OCI-LY7 (cell line): ENCODE measurements around the gene PPP1R3G. TPM values are rescaled to one million over a fixed set of nuclear protein-coding genes. Genes with fewer than 3 reads are reported as not detected.
A peak's percentile ranks its signal among the peaks of the same experiment; 100 is the strongest.

Experiments
- BruUV-seq: library from RNA; stranded (reverse); fragments of 400-500 nt; replicated peaks from 2 replicates; lab custom pipeline; 2021; lab: Mats Ljungman, UMichigan
- CTCF ChIA-PET: fragments of 300-600 bp; sonication (Branson Sonifier 250); formaldehyde crosslinking; loops from one replicate; lab custom pipeline; 2022; ENCODE audit warnings: antibody characterized with exemption; ENCODE audit not compliant: unreplicated experiment; lab: Charles Lee
- POLR2A ChIA-PET: fragments of 300-600 bp; sonication (Branson Sonifier 250); formaldehyde crosslinking; loops from one replicate; lab custom pipeline; 2022; ENCODE audit warnings: antibody characterized with exemption; lab: Charles Lee
- DNase-seq: peaks from one replicate; pipeline ENCODE4 v3.0.0-alpha.2; 2015; ENCODE audit warnings: low spot score
- H2AFZ ChIP-seq: fragments of 200-600 bp; sonication (generic), shearing (Covaris generic); 2 replicates; pipeline ENCODE4 v1.6.1; 2014; ENCODE audit warnings: mild to moderate bottlenecking, antibody characterized with exemption, low read length, moderate library complexity
- H3K27ac ChIP-seq: fragments of 200-600 bp; sonication (generic); 2 replicates; pipeline ENCODE4 v1.5.1; 2014; ENCODE audit warnings: mixed run types, low read depth, mild to moderate bottlenecking, moderate library complexity, low read length, inconsistent platforms; ENCODE audit not compliant: poor library complexity, severe bottlenecking
- H3K36me3 ChIP-seq: fragments of 200-600 bp; sonication (generic); 2 replicates; pipeline ENCODE4 v1.6.1; 2014; ENCODE audit warnings: mild to moderate bottlenecking, antibody characterized with exemption, low read length, moderate library complexity, mixed read lengths; ENCODE audit not compliant: insufficient read depth
- H3K4me1 ChIP-seq: fragments of 200-600 bp; sonication (generic); 2 replicates; pipeline ENCODE4 v1.5.1; 2014; ENCODE audit warnings: mild to moderate bottlenecking, low read length; ENCODE audit not compliant: insufficient read depth, poor library complexity, severe bottlenecking
- H3K4me2 ChIP-seq: fragments of 200-600 bp; sonication (generic); 2 replicates; pipeline ENCODE4 v1.6.1; 2014; ENCODE audit warnings: mild to moderate bottlenecking, low read length
- H3K4me3 ChIP-seq: fragments of 200-600 bp; sonication (generic); 2 replicates; pipeline ENCODE4 v1.5.1; 2014; ENCODE audit warnings: mild to moderate bottlenecking, low read depth, low read length; ENCODE audit not compliant: poor library complexity, severe bottlenecking
- H3K79me2 ChIP-seq: fragments of 200-600 bp; sonication (generic); 2 replicates; pipeline ENCODE4 v1.6.1; 2016; ENCODE audit warnings: low read depth, mild to moderate bottlenecking, low read length, moderate library complexity, mixed read lengths; ENCODE audit not compliant: insufficient read depth
- H3K9me2 ChIP-seq: fragments of 200-600 bp; sonication (generic); 2 replicates; pipeline ENCODE4 v1.6.1; 2016; ENCODE audit warnings: mild to moderate bottlenecking, low read length, mixed read lengths; ENCODE audit not compliant: insufficient read depth
- H3K9me3 ChIP-seq: fragments of 200-600 bp; sonication (generic); 2 replicates; pipeline ENCODE4 v1.6.1; 2014; ENCODE audit warnings: mild to moderate bottlenecking, mixed run types, low read length, mixed read lengths
- H4K20me1 ChIP-seq: fragments of 200-600 bp; sonication (generic); 2 replicates; pipeline ENCODE4 v1.6.1; 2014; ENCODE audit warnings: mild to moderate bottlenecking, antibody characterized with exemption, low read length, moderate library complexity, mixed read lengths; ENCODE audit not compliant: insufficient read depth
- EZH2phosphoT487 ChIP-seq: fragments of 200-600 bp; sonication (generic); IDR thresholded peaks from 2 replicates; pipeline ENCODE4 v1.6.1; 2018; ENCODE audit warnings: low read depth, borderline replicate concordance, mild to moderate bottlenecking, mixed run types, antibody characterized with exemption, low read length, moderate library complexity, mixed read lengths
- intact Hi-C: fragments of 100-400 bp; cut with micrococcal nuclease; formaldehyde crosslinking; loops from one replicate; pipeline ENCODE4 v1.10.0; 2022; ENCODE audit not compliant: unreplicated experiment
- total RNA-seq, 2 experiments: library from RNA; depleted of rRNA in 1 of 2; stranded (reverse); fragments of >200 nt in 1 of 2; shearing (Covaris generic) in 1 of 2; gene quantifications; 2 replicates each; pipeline ENCODE4 v1.2.3, GENCODE V29; 2014 to 2022
- TF ChIP-seq, protein P1 (sequence below): fragments of 200-600 bp; sonication (generic); conservative IDR thresholded peaks from 2 replicates; pipeline ENCODE4 v1.5.1; 2014; ENCODE audit warnings: mild to moderate bottlenecking, antibody characterized with exemption, low read length, moderate library complexity, mixed read lengths

The PPP1R3G gene
- total RNA-seq, 2 experiments from 2014 or later, result 0.10 to 0.13 TPM

DNA sequence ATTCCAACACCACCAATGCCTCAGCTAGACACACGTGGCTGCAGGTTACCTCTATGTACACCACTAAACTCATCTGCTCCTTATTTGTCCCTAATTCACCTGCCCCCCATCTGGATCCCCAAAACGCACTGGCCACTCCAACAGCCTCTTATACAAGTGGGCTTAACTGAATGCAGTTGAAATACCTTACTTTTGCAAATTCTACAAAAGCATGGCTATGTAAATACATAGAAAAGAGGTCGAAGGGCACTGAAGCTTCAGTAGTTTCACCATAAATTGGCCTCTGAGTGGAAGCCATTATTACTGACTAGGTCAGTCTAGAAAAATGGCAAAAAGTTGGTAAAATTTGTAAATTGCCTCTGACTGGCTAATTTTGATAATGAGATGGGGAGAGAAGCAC lies 11.1 kb upstream of the PPP1R3G start:
- POLR2A ChIA-PET, result no interaction called here
- intact Hi-C loops, result no loop called here

GRCh38 chr6:5076931-5077330 lies 8.2 kb upstream of the PPP1R3G start:
- Histone ChIP-seq H2AFZ (no peak overlapping the region), H3K9me2 (no peaks in the 10 kb centered on the region), H3K9me3 (no peaks in the 10 kb centered on the region), H3K4me3 (no peak overlapping the region), H3K79me2 (no peaks in the 10 kb centered on the region), H4K20me1 (no peaks in the 10 kb centered on the region), H3K4me1 (no peaks in the 10 kb centered on the region), H3K4me2 (no peak overlapping the region), H3K36me3 (no peaks in the 10 kb centered on the region), H3K27ac (no peak overlapping the region)
- DNase-seq, result no peak
- intact Hi-C loops, result no loop called here
- ChIA-PET CTCF (no interaction called here), POLR2A (no interaction called here)
- TF ChIP-seq EZH2phosphoT487, result no peak
- TF ChIP-seq, protein P1, sequence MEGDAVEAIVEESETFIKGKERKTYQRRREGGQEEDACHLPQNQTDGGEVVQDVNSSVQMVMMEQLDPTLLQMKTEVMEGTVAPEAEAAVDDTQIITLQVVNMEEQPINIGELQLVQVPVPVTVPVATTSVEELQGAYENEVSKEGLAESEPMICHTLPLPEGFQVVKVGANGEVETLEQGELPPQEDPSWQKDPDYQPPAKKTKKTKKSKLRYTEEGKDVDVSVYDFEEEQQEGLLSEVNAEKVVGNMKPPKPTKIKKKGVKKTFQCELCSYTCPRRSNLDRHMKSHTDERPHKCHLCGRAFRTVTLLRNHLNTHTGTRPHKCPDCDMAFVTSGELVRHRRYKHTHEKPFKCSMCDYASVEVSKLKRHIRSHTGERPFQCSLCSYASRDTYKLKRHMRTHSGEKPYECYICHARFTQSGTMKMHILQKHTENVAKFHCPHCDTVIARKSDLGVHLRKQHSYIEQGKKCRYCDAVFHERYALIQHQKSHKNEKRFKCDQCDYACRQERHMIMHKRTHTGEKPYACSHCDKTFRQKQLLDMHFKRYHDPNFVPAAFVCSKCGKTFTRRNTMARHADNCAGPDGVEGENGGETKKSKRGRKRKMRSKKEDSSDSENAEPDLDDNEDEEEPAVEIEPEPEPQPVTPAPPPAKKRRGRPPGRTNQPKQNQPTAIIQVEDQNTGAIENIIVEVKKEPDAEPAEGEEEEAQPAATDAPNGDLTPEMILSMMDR, result no peak
- BruUV-seq, result no TSS peak

More for the DNA sequence above, 11.1 kb upstream of the PPP1R3G start:
- TF ChIP-seq, protein P1, result no peak
- TF ChIP-seq EZH2phosphoT487, result no peak
- H3K27ac ChIP-seq, result no peak overlapping the region
- CTCF ChIA-PET, result no interaction called here
- no peaks in the 10 kb centered on the region for H3K9me2 ChIP-seq
- no peaks in the 10 kb centered on the region for H3K9me3 ChIP-seq
- H2AFZ ChIP-seq, result no peak overlapping the region
- no peaks in the 10 kb centered on the region for H3K4me1 ChIP-seq
- H3K79me2 ChIP-seq, result no peaks in the 10 kb centered on the region
- no peak overlapping the region for H3K4me3 ChIP-seq
- BruUV-seq, result no TSS peak
- DNase-seq, result no peak
- H3K4me2 ChIP-seq, result no peak overlapping the region
- no peaks in the 10 kb centered on the region for H3K36me3 ChIP-seq
- no peaks in the 10 kb centered on the region for H4K20me1 ChIP-seq

GRCh38 chr6:5078121-5078669 lies 6.9 kb upstream of the PPP1R3G start:
- Histone ChIP-seq H2AFZ (no peak overlapping the region), H3K79me2 (no peaks in the 10 kb centered on the region), H3K36me3 (no peaks in the 10 kb centered on the region), H3K27ac (no peak overlapping the region), H3K4me3 (no peak overlapping the region), H4K20me1 (no peaks in the 10 kb centered on the region), H3K9me3 (no peaks in the 10 kb centered on the region), H3K9me2 (no peaks in the 10 kb centered on the region), H3K4me1 (no peaks in the 10 kb centered on the region), H3K4me2 (no peak overlapping the region)
- intact Hi-C loops, result no loop called here
- peak; percentile 5 for DNase-seq
- ChIA-PET POLR2A (interaction anchor here (0.5 kb wide), 1 partner anchor 464 kb away, joined by 3 read pairs; no protein-coding TSS in a partner anchor), CTCF (interaction anchor here (0.7 kb wide), 1 partner anchor 17 kb away, joined by 3 read pairs; no protein-coding TSS in a partner anchor)
- no TSS peak for BruUV-seq
- TF ChIP-seq, protein P1, result 0 out of 2 replicates have a peak, but pooled peaks have one; percentile 26
- no peak for TF ChIP-seq EZH2phosphoT487
